Neural progenitor cell (in vitro differentiated cells): ENCODE results near the gene SIPA1L3. TPM values are rescaled to one million over a fixed set of nuclear protein-coding genes. Genes with fewer than 3 reads are reported as not detected.

Experiments used
- DNase-seq: peaks from one replicate; pipeline ENCODE4 v3.0.0-alpha.2; 2016; ENCODE audit warnings: low spot score
- H2AFZ ChIP-seq: fragments of 200-600 bp; sonication (generic); replicated peaks from 2 replicates; pipeline ENCODE4 v1.6.1; 2016; ENCODE audit warnings: antibody characterized with exemption
- H3F3A ChIP-seq: fragments of 200-600 bp; sonication (generic); 2 replicates; pipeline ENCODE4 v1.6.1; 2016; ENCODE audit warnings: antibody characterized with exemption, low read depth
- H3K27ac ChIP-seq: fragments of 200-600 bp; sonication (generic); 2 replicates; pipeline ENCODE4 v1.5.1; 2016; ENCODE audit warnings: mild to moderate bottlenecking
- H3K27me3 ChIP-seq: fragments of 200-600 bp; sonication (generic); 2 replicates; pipeline ENCODE4 v1.6.1; 2016; ENCODE audit warnings: mild to moderate bottlenecking, moderate library complexity
- H3K36me3 ChIP-seq: fragments of 200-600 bp; sonication (generic); 2 replicates; pipeline ENCODE4 v1.5.1; 2016
- H3K4me1 ChIP-seq: fragments of 200-600 bp; sonication (generic); 2 replicates; pipeline ENCODE4 v1.6.1; 2016; ENCODE audit warnings: mixed run types
- H3K4me2 ChIP-seq: fragments of 200-600 bp; sonication (generic); 2 replicates; pipeline ENCODE4 v1.6.1; 2016
- H3K4me3 ChIP-seq: fragments of 200-600 bp; sonication (generic); 2 replicates; pipeline ENCODE4 v1.5.1; 2016
- H3K79me2 ChIP-seq: fragments of 200-600 bp; sonication (generic); 2 replicates; pipeline ENCODE4 v1.6.1; 2016; ENCODE audit warnings: low read depth
- H3K9ac ChIP-seq: fragments of 200-600 bp; sonication (generic); 2 replicates; pipeline ENCODE4 v1.6.1; 2016
- H3K9me3 ChIP-seq: fragments of 200-600 bp; sonication (generic); 2 replicates; pipeline ENCODE4 v1.5.1; 2016; ENCODE audit warnings: low read depth
- H4K20me1 ChIP-seq: fragments of 200-600 bp; sonication (generic); 2 replicates; pipeline ENCODE4 v1.6.1; 2016; ENCODE audit warnings: low read depth
- H3K27ac Mint-ChIP-seq: 3 replicates; pipeline ENCODE4 v1.8.0; 2021; ENCODE audit warnings: mixed read lengths
- H3K27me3 Mint-ChIP-seq: 2 replicates; pipeline ENCODE4 v1.8.0; 2022; ENCODE audit warnings: low read depth, mild to moderate bottlenecking, inconsistent platforms, moderate library complexity, mixed read lengths; ENCODE audit not compliant: insufficient read depth
- H3K36me3 Mint-ChIP-seq: 3 replicates; pipeline ENCODE4 v1.8.0; 2021; ENCODE audit warnings: mixed read lengths
- H3K4me1 Mint-ChIP-seq: 3 replicates; pipeline ENCODE4 v1.8.0; 2021; ENCODE audit warnings: mixed read lengths
- H3K4me3 Mint-ChIP-seq: 3 replicates; pipeline ENCODE4 v1.8.0; 2021; ENCODE audit warnings: mild to moderate bottlenecking, moderate library complexity, mixed read lengths
- H3K9me3 Mint-ChIP-seq: 3 replicates; pipeline ENCODE4 v1.8.0; 2020; ENCODE audit warnings: mixed read lengths
- CTCF ChIP-seq: fragments of 200-600 bp; sonication (generic); IDR thresholded peaks from 2 replicates; pipeline ENCODE4 v1.5.1; 2017; ENCODE audit warnings: antibody characterized with exemption, mild to moderate bottlenecking
- EZH2 ChIP-seq: fragments of 200-600 bp; sonication (generic); IDR thresholded peaks from 2 replicates; pipeline ENCODE4 v1.6.1; 2017; ENCODE audit warnings: antibody characterized with exemption, mild to moderate bottlenecking, moderate library complexity
- EZH2phosphoT487 ChIP-seq: fragments of 200-600 bp; sonication (generic); IDR thresholded peaks from 2 replicates; pipeline ENCODE4 v1.6.1; 2017; ENCODE audit warnings: antibody characterized with exemption
- total RNA-seq: library from RNA; depleted of rRNA; stranded (reverse); fragments of >200 nt; gene quantifications from 2 replicates; pipeline ENCODE4 v1.2.3, GENCODE V29; 2015; ENCODE audit warnings: low replicate concordance

SIPA1L3 gene
- total RNA-seq, 1 donor from 2014 or later = 19.2 TPM

GRCh38 chr19:37935341-37935740 is 28.3 kb downstream of the SIPA1L3 start:
- no peaks in the 10 kb centered on the region for H3K27me3 ChIP-seq
- TF ChIP-seq EZH2phosphoT487 = no peak
- no peaks in the 10 kb centered on the region for H3K27me3 Mint-ChIP-seq
- H3K9me3 ChIP-seq = no peaks in the 10 kb centered on the region
- H3K4me3 Mint-ChIP-seq = no peak overlapping the region
- peaks cover 18% of the 10 kb centered on the region for H3K9me3 Mint-ChIP-seq
- H3K27ac ChIP-seq = no peak overlapping the region
- DNase-seq = no peak
- no peak overlapping the region for H3K9ac ChIP-seq
- peaks cover 41% of the 10 kb centered on the region for H3K4me1 ChIP-seq
- peaks cover 34% of the 10 kb centered on the region for H3F3A ChIP-seq
- peaks cover 38% of the 10 kb centered on the region for H3K4me1 Mint-ChIP-seq
- peaks cover 92% of the 10 kb centered on the region for H3K79me2 ChIP-seq
- no peak overlapping the region for H3K4me3 ChIP-seq
- no peak overlapping the region for H2AFZ ChIP-seq
- no peak overlapping the region for H3K27ac Mint-ChIP-seq
- H3K4me2 ChIP-seq = no peak overlapping the region
- peaks cover 4% of the 10 kb centered on the region for H4K20me1 ChIP-seq
- H3K36me3 Mint-ChIP-seq = peaks cover 17% of the 10 kb centered on the region
- H3K36me3 ChIP-seq = no peaks in the 10 kb centered on the region

GRCh38 chr19:37936166-37936565 is 29.2 kb downstream of the SIPA1L3 start:
- peaks cover 26% of the 10 kb centered on the region for H3F3A ChIP-seq
- TF ChIP-seq EZH2phosphoT487 = no peak
- TF ChIP-seq CTCF = no peak
- TF ChIP-seq EZH2 = no peak
- H3K4me1 ChIP-seq = peaks cover 45% of the 10 kb centered on the region
- H3K27me3 Mint-ChIP-seq = no peaks in the 10 kb centered on the region
- no peak overlapping the region for H3K27ac Mint-ChIP-seq
- DNase-seq = no peak
- H3K79me2 ChIP-seq = peaks cover 92% of the 10 kb centered on the region
- no peaks in the 10 kb centered on the region for H3K9me3 ChIP-seq
- H3K9me3 Mint-ChIP-seq = peaks cover 18% of the 10 kb centered on the region
- no peak overlapping the region for H3K27ac ChIP-seq
- H3K27me3 ChIP-seq = no peaks in the 10 kb centered on the region
- H3K4me2 ChIP-seq = no peak overlapping the region
- peaks cover 37% of the 10 kb centered on the region for H3K4me1 Mint-ChIP-seq
- no peak overlapping the region for H3K9ac ChIP-seq
- no peak overlapping the region for H3K4me3 Mint-ChIP-seq
- no peaks in the 10 kb centered on the region for H3K36me3 ChIP-seq
- H3K36me3 Mint-ChIP-seq = peaks cover 17% of the 10 kb centered on the region
- H4K20me1 ChIP-seq = peaks cover 4% of the 10 kb centered on the region
- H2AFZ ChIP-seq = no peak overlapping the region
- no peak overlapping the region for H3K4me3 ChIP-seq

GRCh38 chr19:37936886-37937285 is 29.9 kb downstream of the SIPA1L3 start:
- no peaks in the 10 kb centered on the region for H3K27me3 ChIP-seq
- peaks cover 40% of the 10 kb centered on the region for H3K4me1 Mint-ChIP-seq
- peaks cover 8% of the 10 kb centered on the region for H4K20me1 ChIP-seq
- no peak overlapping the region for H3K4me2 ChIP-seq
- H3K27ac Mint-ChIP-seq = no peak overlapping the region
- no peak overlapping the region for H3K4me3 Mint-ChIP-seq
- H3K9me3 Mint-ChIP-seq = peaks cover 18% of the 10 kb centered on the region
- no peak for TF ChIP-seq EZH2
- TF ChIP-seq EZH2phosphoT487 = no peak
- TF ChIP-seq CTCF = no peak
- H2AFZ ChIP-seq = no peak overlapping the region
- no peak overlapping the region for H3K27ac ChIP-seq
- peaks cover 45% of the 10 kb centered on the region for H3K4me1 ChIP-seq
- H3K36me3 ChIP-seq = no peaks in the 10 kb centered on the region
- no peaks in the 10 kb centered on the region for H3K9me3 ChIP-seq
- H3K36me3 Mint-ChIP-seq = peaks cover 17% of the 10 kb centered on the region
- DNase-seq = no peak
- peaks cover 94% of the 10 kb centered on the region for H3K79me2 ChIP-seq
- no peak overlapping the region for H3K4me3 ChIP-seq
- H3F3A ChIP-seq = peaks cover 18% of the 10 kb centered on the region
- no peaks in the 10 kb centered on the region for H3K27me3 Mint-ChIP-seq
- no peak overlapping the region for H3K9ac ChIP-seq

- H3K9me3 ChIP-seq = no peaks in the 10 kb centered on the region
- peaks cover 29% of the 10 kb centered on the region for H3K4me1 Mint-ChIP-seq
- H3K36me3 Mint-ChIP-seq = peaks cover 17% of the 10 kb centered on the region
- no peak overlapping the region for H2AFZ ChIP-seq
- H3K27ac ChIP-seq = no peak overlapping the region
- H4K20me1 ChIP-seq = peaks cover 9% of the 10 kb centered on the region
- no peak for TF ChIP-seq EZH2
- TF ChIP-seq EZH2phosphoT487 = no peak
- no peak for TF ChIP-seq CTCF
- H3K4me1 ChIP-seq = peaks cover 31% of the 10 kb centered on the region
- peaks cover 91% of the 10 kb centered on the region for H3K79me2 ChIP-seq
- H3K27ac Mint-ChIP-seq = no peak overlapping the region
- no peak overlapping the region for H3K4me3 ChIP-seq
- H3K9me3 Mint-ChIP-seq = peaks cover 18% of the 10 kb centered on the region
- H3K36me3 ChIP-seq = no peaks in the 10 kb centered on the region
- H3F3A ChIP-seq = peaks cover 5% of the 10 kb centered on the region
- H3K4me3 Mint-ChIP-seq = no peak overlapping the region
- no peak overlapping the region for H3K9ac ChIP-seq
- H3K4me2 ChIP-seq = no peak overlapping the region
- no peaks in the 10 kb centered on the region for H3K27me3 Mint-ChIP-seq
- DNase-seq = no peak
- H3K27me3 ChIP-seq = no peaks in the 10 kb centered on the region
Observed at GRCh38 chr19:37938353-37938752, 31.3 kb downstream of the SIPA1L3 start.
